ENCODE measurements around the gene YEATS2.
"Not testable (repeated sequence)": the region's sequence is repeated elsewhere in the genome, so short reads cannot be mapped to it uniquely, and the experiment has no call there.

YEATS2 gene

GRCh38 chr3:183697610-183698317 is at the start of gene YEATS2:
Gene YEATS2 (plus strand): TSS chr3:183697797. CDS start chr3:183715163, 17,366 bp downstream.
- peak; percentile 18 to 42 for DNase-seq (ENCODE audit: low read depth in 2 of 2, low spot score in 1 of 2)

GRCh38 chr3:183650554-183650953 is 47.0 kb upstream of the YEATS2 start:
- DNase-seq (ENCODE audit: low read depth in 2 of 2, low spot score in 1 of 2), result no peak

- DNase-seq (ENCODE audit: low read depth in 2 of 2, low spot score in 1 of 2), result no peak
These were observed 44.2 kb upstream of the YEATS2 start for GRCh38 chr3:183653209-183654064.

- no peak for DNase-seq (ENCODE audit: low read depth in 2 of 2, low spot score in 1 of 2)
These were observed 42.9 kb upstream of the YEATS2 start for GRCh38 chr3:183654727-183655126.

- no peak for DNase-seq (ENCODE audit: low read depth in 2 of 2, low spot score in 1 of 2)
These were observed 35.5 kb upstream of the YEATS2 start for GRCh38 chr3:183662099-183662498.

- DNase-seq (ENCODE audit: low read depth in 2 of 2, low spot score in 1 of 2), result no peak
These were observed 32.6 kb upstream of the YEATS2 start for GRCh38 chr3:183664913-183665381.

- no peak for DNase-seq (ENCODE audit: low read depth in 2 of 2, low spot score in 1 of 2)
These were observed 17.5 kb upstream of the YEATS2 start for GRCh38 chr3:183680061-183680460.

- no peak for DNase-seq (ENCODE audit: low read depth in 2 of 2, low spot score in 1 of 2)
These were observed 9.9 kb upstream of the YEATS2 start for GRCh38 chr3:183687705-183688104.

GRCh38 chr3:183688874-183689273 is 8.7 kb upstream of the YEATS2 start:
- DNase-seq (ENCODE audit: low read depth in 2 of 2, low spot score in 1 of 2), result no peak

- DNase-seq (ENCODE audit: low read depth in 2 of 2, low spot score in 1 of 2), result not testable (repeated sequence)
These were observed 8.0 kb upstream of the YEATS2 start for GRCh38 chr3:183689621-183690020.

- DNase-seq (ENCODE audit: low read depth in 2 of 2, low spot score in 1 of 2), result no peak
These were observed 7.1 kb upstream of the YEATS2 start for GRCh38 chr3:183690402-183690995.

- DNase-seq (ENCODE audit: low read depth in 2 of 2, low spot score in 1 of 2), result no peak
These were observed 5.2 kb upstream of the YEATS2 start for GRCh38 chr3:183692436-183692835.

- DNase-seq (ENCODE audit: low read depth in 2 of 2, low spot score in 1 of 2), result no peak
These were observed 1.8 kb upstream of the YEATS2 start for GRCh38 chr3:183695569-183696364.

- DNase-seq (ENCODE audit: low read depth in 2 of 2, low spot score in 1 of 2), result no peak
These were observed 431 bp upstream of the YEATS2 start for GRCh38 chr3:183697123-183697609.

GRCh38 chr3:183698318-183698751 is 738 bp downstream of the YEATS2 start:
- no peak for DNase-seq (ENCODE audit: low read depth in 2 of 2, low spot score in 1 of 2)

- no peak for DNase-seq (ENCODE audit: low read depth in 2 of 2, low spot score in 1 of 2)
These were observed 1.2 kb downstream of the YEATS2 start for GRCh38 chr3:183698756-183699155.

- DNase-seq (ENCODE audit: low read depth in 2 of 2, low spot score in 1 of 2), result no peak
These were observed 1.8 kb downstream of the YEATS2 start for GRCh38 chr3:183699238-183699947.

GRCh38 chr3:183701744-183702143 is 4.1 kb downstream of the YEATS2 start:
- DNase-seq (ENCODE audit: low read depth in 2 of 2, low spot score in 1 of 2), result no peak

GRCh38 chr3:183703892-183704291 is 6.3 kb downstream of the YEATS2 start:
- not testable (repeated sequence) for DNase-seq (ENCODE audit: low read depth in 2 of 2, low spot score in 1 of 2)

GRCh38 chr3:183710231-183710630 is 12.6 kb downstream of the YEATS2 start:
- no peak for DNase-seq (ENCODE audit: low read depth in 2 of 2, low spot score in 1 of 2)
